Osteoblast (primary cell): ENCODE results near the gene MGAT4C. TPM values are rescaled to one million over a fixed set of nuclear protein-coding genes. Genes with fewer than 3 reads are reported as not detected.

Source experiments
- DNase-seq: peaks from one replicate; pipeline ENCODE4 v3.0.0; 2011; ENCODE audit warnings: low spot score, mixed read lengths; ENCODE audit not compliant: insufficient read length; ENCODE audit errors: missing footprints
- H2AFZ ChIP-seq: 2 replicates; pipeline ENCODE4 v1.6.0; 2011; ENCODE audit warnings: mild to moderate bottlenecking, low read length
- H3K27ac ChIP-seq: 2 replicates; pipeline ENCODE4 v1.5.1; 2011; ENCODE audit warnings: mild to moderate bottlenecking, low read depth, low read length, moderate library complexity
- H3K27me3 ChIP-seq: 2 replicates; pipeline ENCODE4 v1.6.0; 2012; ENCODE audit warnings: mild to moderate bottlenecking, control low read depth, inconsistent platforms, low read length, moderate library complexity; ENCODE audit not compliant: insufficient read depth
- H3K36me3 ChIP-seq: 2 replicates; pipeline ENCODE4 v1.5.1; 2011; ENCODE audit warnings: mild to moderate bottlenecking, low read length, control low read depth, moderate library complexity; ENCODE audit not compliant: insufficient read depth
- H3K4me1 ChIP-seq: 2 replicates; pipeline ENCODE4 v1.5.1; 2011; ENCODE audit warnings: mild to moderate bottlenecking, low read length, control low read depth, moderate library complexity; ENCODE audit not compliant: insufficient read depth
- H3K4me2 ChIP-seq: 2 replicates; pipeline ENCODE4 v1.6.0; 2011; ENCODE audit warnings: mild to moderate bottlenecking, low read length; ENCODE audit not compliant: insufficient read depth
- H3K4me3 ChIP-seq: fragments of 200-600 bp; sonication (generic); 3 replicates; pipeline ENCODE4 v1.5.1; 2012; ENCODE audit warnings: mild to moderate bottlenecking, low read length, inconsistent platforms; ENCODE audit not compliant: insufficient read depth
- H3K79me2 ChIP-seq: 2 replicates; pipeline ENCODE4 v1.6.0; 2012; ENCODE audit warnings: mild to moderate bottlenecking, low read length, control low read depth, inconsistent platforms; ENCODE audit not compliant: insufficient read depth
- H3K9me3 ChIP-seq: 2 replicates; pipeline ENCODE4 v1.5.1; 2011; ENCODE audit warnings: low read depth, low read length, control low read depth
- H4K20me1 ChIP-seq: 2 replicates; pipeline ENCODE4 v1.6.0; 2012; ENCODE audit warnings: mild to moderate bottlenecking, low read length, control low read depth; ENCODE audit not compliant: insufficient read depth
- CTCF ChIP-seq: IDR thresholded peaks from 2 replicates; pipeline ENCODE4 v1.5.1; 2011; ENCODE audit warnings: mild to moderate bottlenecking, low read depth, low read length, moderate library complexity; ENCODE audit errors: extremely low read depth
- total RNA-seq: library from RNA; depleted of rRNA; stranded (reverse); fragments of >200 nt; gene quantifications from 2 replicates; pipeline ENCODE4 v1.2.3, GENCODE V29; 2012

MGAT4C gene
- total RNA-seq, 1 donor: not detected

GRCh38 chr12:85998074-85998473 is 258.1 kb downstream of the MGAT4C start:
- no peaks in the 10 kb centered on the region for H3K36me3 ChIP-seq
- H3K27me3 ChIP-seq: no peaks in the 10 kb centered on the region
- no peak for DNase-seq
- no peaks in the 10 kb centered on the region for H4K20me1 ChIP-seq
- no peak overlapping the region for H3K4me2 ChIP-seq
- H3K4me1 ChIP-seq: no peaks in the 10 kb centered on the region
- no peaks in the 10 kb centered on the region for H3K9me3 ChIP-seq
- H2AFZ ChIP-seq: no peak overlapping the region
- no peak overlapping the region for H3K27ac ChIP-seq
- no peak for TF ChIP-seq CTCF
- H3K4me3 ChIP-seq: no peak overlapping the region
- no peaks in the 10 kb centered on the region for H3K79me2 ChIP-seq

GRCh38 chr12:85996280-85996679 is 259.9 kb downstream of the MGAT4C start:
- Histone ChIP-seq H3K27me3 (no peaks in the 10 kb centered on the region), H3K9me3 (no peaks in the 10 kb centered on the region), H3K36me3 (no peaks in the 10 kb centered on the region), H3K4me1 (no peaks in the 10 kb centered on the region), H3K79me2 (no peaks in the 10 kb centered on the region), H3K4me2 (no peak overlapping the region), H3K4me3 (no peak overlapping the region), H2AFZ (no peak overlapping the region), H3K27ac (no peak overlapping the region), H4K20me1 (no peaks in the 10 kb centered on the region)
- no peak for DNase-seq
- TF ChIP-seq CTCF: no peak

GRCh38 chr12:85993746-85994145 is 262.4 kb downstream of the MGAT4C start:
- DNase-seq: no peak
- Histone ChIP-seq H3K36me3 (no peaks in the 10 kb centered on the region), H4K20me1 (no peaks in the 10 kb centered on the region), H3K4me2 (no peak overlapping the region), H2AFZ (no peak overlapping the region), H3K9me3 (no peaks in the 10 kb centered on the region), H3K4me3 (no peak overlapping the region), H3K27me3 (no peaks in the 10 kb centered on the region), H3K79me2 (no peaks in the 10 kb centered on the region), H3K4me1 (no peaks in the 10 kb centered on the region), H3K27ac (no peak overlapping the region)
- TF ChIP-seq CTCF: no peak

GRCh38 chr12:85985996-85986395 is 270.2 kb downstream of the MGAT4C start:
- H3K9me3 ChIP-seq: no peaks in the 10 kb centered on the region
- no peaks in the 10 kb centered on the region for H4K20me1 ChIP-seq
- H3K4me3 ChIP-seq: no peak overlapping the region
- no peaks in the 10 kb centered on the region for H3K79me2 ChIP-seq
- no peaks in the 10 kb centered on the region for H3K4me1 ChIP-seq
- no peaks in the 10 kb centered on the region for H3K27me3 ChIP-seq
- no peak overlapping the region for H3K4me2 ChIP-seq
- TF ChIP-seq CTCF: no peak
- H3K36me3 ChIP-seq: no peaks in the 10 kb centered on the region
- DNase-seq: no peak
- no peak overlapping the region for H2AFZ ChIP-seq
- H3K27ac ChIP-seq: no peak overlapping the region
